Fibroblast of the aortic adventitia (primary cell): ENCODE results near the gene EFL1. TPM values are rescaled to one million over a fixed set of nuclear protein-coding genes. Genes with fewer than 3 reads are reported as not detected.

Source experiments
- DNase-seq: peaks from one replicate; pipeline ENCODE4 v3.0.0-alpha.2; 2010; ENCODE audit warnings: low read depth
- H3K4me3 ChIP-seq: 2 replicates; pipeline ENCODE4 v1.5.1; 2011; ENCODE audit warnings: low read depth, mild to moderate bottlenecking, control low read depth, low read length, moderate library complexity
- CTCF ChIP-seq: IDR thresholded peaks from 2 replicates; pipeline ENCODE4 v1.5.1; 2011; ENCODE audit warnings: mild to moderate bottlenecking, low read length, control low read depth, inconsistent platforms; ENCODE audit not compliant: insufficient read depth
- total RNA-seq: library from RNA; depleted of rRNA; stranded (reverse); fragments of >200 nt; gene quantifications from 2 replicates; pipeline ENCODE4 v1.2.3, GENCODE V29; 2012; ENCODE audit warnings: low replicate concordance

EFL1 gene
- total RNA-seq, 1 donor = 36.7 TPM

- no peak for DNase-seq
- no peak overlapping the region for H3K4me3 ChIP-seq
- TF ChIP-seq CTCF = no peak
Measured at GRCh38 chr15:82132096-82132495, 130.4 kb downstream of the EFL1 start.

GRCh38 chr15:82130248-82130647, 132.3 kb downstream of the EFL1 start:
- H3K4me3 ChIP-seq = no peak overlapping the region
- no peak for TF ChIP-seq CTCF
- no peak for DNase-seq

- DNase-seq = peak; percentile 85
- H3K4me3 ChIP-seq = no peak overlapping the region
Measured at GRCh38 chr15:82129761-82130160, 132.8 kb downstream of the EFL1 start.

GRCh38 chr15:82129149-82129692, 133.3 kb downstream of the EFL1 start:
- no peak for TF ChIP-seq CTCF
- no peak for DNase-seq

More at GRCh38 chr15:82129761-82130160, 132.8 kb downstream of the EFL1 start:
- TF ChIP-seq CTCF = no peak

GRCh38 chr15:82128401-82129148, 134.0 kb downstream of the EFL1 start:
- no peak for TF ChIP-seq CTCF
- no peak overlapping the region for H3K4me3 ChIP-seq
- DNase-seq = no peak

More at GRCh38 chr15:82129149-82129692, 133.3 kb downstream of the EFL1 start:
- no peak overlapping the region for H3K4me3 ChIP-seq

- DNase-seq = no peak
- TF ChIP-seq CTCF = no peak
- no peak overlapping the region for H3K4me3 ChIP-seq
Measured at GRCh38 chr15:82127581-82127980, 135.0 kb downstream of the EFL1 start.
